HG03575 (cell line): ENCODE measurements around the gene BIRC5.

Experiments
- ATAC-seq: cut with Tn5 transposase; IDR thresholded peaks from one replicate; pipeline ENCODE4 v1.9.1; 2021; ENCODE audit not compliant: unreplicated experiment, insufficient number of reproducible peaks, low FRiP score; ENCODE audit errors: extremely low read depth

Gene BIRC5

GRCh38 chr17:78219396-78220150, 5.5 kb downstream of the BIRC5 start:
- no peak for ATAC-seq

GRCh38 chr17:78223061-78223460, 9.0 kb downstream of the BIRC5 start:
- ATAC-seq, result no peak

- no peak for ATAC-seq
These were observed 9.7 kb downstream of the BIRC5 start for GRCh38 chr17:78223765-78224164.

- no peak for ATAC-seq
These were observed 10.4 kb downstream of the BIRC5 start for GRCh38 chr17:78224231-78225087.

- no peak for ATAC-seq
These were observed 11.2 kb downstream of the BIRC5 start for GRCh38 chr17:78225088-78225865.

- no peak for ATAC-seq
These were observed 12.2 kb downstream of the BIRC5 start for GRCh38 chr17:78226055-78226758.

- no peak for ATAC-seq
These were observed 12.9 kb downstream of the BIRC5 start for GRCh38 chr17:78226759-78227454.

GRCh38 chr17:78227455-78227916, 13.4 kb downstream of the BIRC5 start:
- no peak for ATAC-seq

GRCh38 chr17:78228176-78228575, 14.1 kb downstream of the BIRC5 start:
- no peak for ATAC-seq

GRCh38 chr17:78230252-78230962, 16.4 kb downstream of the BIRC5 start:
- ATAC-seq, result no peak

GRCh38 chr17:78230996-78231935, 17.2 kb downstream of the BIRC5 start, which contains the start of gene TMEM235:
Gene TMEM235, plus strand, starts transcription at chr17:78231631. Its CDS starts 393 bp downstream, at chr17:78232024.
- no peak for ATAC-seq

- ATAC-seq, result no peak
These were observed 18.2 kb downstream of the BIRC5 start for GRCh38 chr17:78231991-78232858.

- no peak for ATAC-seq
These were observed 18.8 kb downstream of the BIRC5 start for GRCh38 chr17:78232859-78233173.

GRCh38 chr17:78233678-78234077, 19.6 kb downstream of the BIRC5 start:
- ATAC-seq, result no peak

- no peak for ATAC-seq
These were observed 20.3 kb downstream of the BIRC5 start for GRCh38 chr17:78234261-78234865.
